ENCODE results near the gene FERMT2.
"Not testable (repeated sequence)": the region's sequence is repeated elsewhere in the genome, so short reads cannot be mapped to it uniquely, and the experiment has no call there.

The FERMT2 gene

GRCh38 chr14:52895000-52895399 is 55.9 kb downstream of the FERMT2 start:
- DNase-seq, result no peak

- DNase-seq, result no peak
Measured at GRCh38 chr14:52891800-52892199, 59.0 kb downstream of the FERMT2 start.

- DNase-seq, result no peak
Measured at GRCh38 chr14:52888839-52889838, 61.7 kb downstream of the FERMT2 start.

GRCh38 chr14:52888159-52888558 is 62.7 kb downstream of the FERMT2 start:
- DNase-seq, result no peak

- no peak for DNase-seq
Measured at GRCh38 chr14:52885230-52885629, 65.6 kb downstream of the FERMT2 start.

GRCh38 chr14:52883658-52884057 is 67.2 kb downstream of the FERMT2 start:
- DNase-seq, result no peak

GRCh38 chr14:52882824-52883223 is 68.0 kb downstream of the FERMT2 start:
- no peak for DNase-seq

- DNase-seq, result no peak
Measured at GRCh38 chr14:52879958-52880357, 70.9 kb downstream of the FERMT2 start.

- no peak for DNase-seq
Measured at GRCh38 chr14:52878946-52879345, 71.9 kb downstream of the FERMT2 start.

GRCh38 chr14:52878469-52878868 is 72.4 kb downstream of the FERMT2 start:
- DNase-seq, result no peak

- DNase-seq, result no peak
Measured at GRCh38 chr14:52877628-52878027, 73.2 kb downstream of the FERMT2 start.

GRCh38 chr14:52876806-52877205 is 74.0 kb downstream of the FERMT2 start:
- no peak for DNase-seq

GRCh38 chr14:52876311-52876710 is 74.5 kb downstream of the FERMT2 start:
- DNase-seq, result no peak

- no peak for DNase-seq
Measured at GRCh38 chr14:52875707-52876106, 75.1 kb downstream of the FERMT2 start.

- no peak for DNase-seq
Measured at GRCh38 chr14:52874389-52874788, 76.5 kb downstream of the FERMT2 start.

GRCh38 chr14:52873694-52874093 is 77.2 kb downstream of the FERMT2 start:
- no peak for DNase-seq

GRCh38 chr14:52873065-52873464 is 77.8 kb downstream of the FERMT2 start:
- DNase-seq, result no peak

- no peak for DNase-seq
Measured at GRCh38 chr14:52871606-52872005, 79.2 kb downstream of the FERMT2 start.

- DNase-seq, result no peak
Measured at GRCh38 chr14:52868911-52869618, 81.8 kb downstream of the FERMT2 start.

- DNase-seq, result not testable (repeated sequence)
Measured at GRCh38 chr14:52864893-52865292, 86.0 kb downstream of the FERMT2 start.

- DNase-seq, result no peak
Measured at GRCh38 chr14:52863334-52863700, 87.5 kb downstream of the FERMT2 start.

- DNase-seq, result no peak
Measured at GRCh38 chr14:52862632-52863333, 88.1 kb downstream of the FERMT2 start.

GRCh38 chr14:52861403-52861802 is 89.4 kb downstream of the FERMT2 start:
- no peak for DNase-seq
